Activated CD8-positive, alpha-beta memory T cell treated with anti-CD3 and anti-CD28 coated beads for 36 hours (primary cell): ENCODE results near the gene ADISSP. TPM values are rescaled to one million over a fixed set of nuclear protein-coding genes. Genes with fewer than 3 reads are reported as not detected.

Source experiments
- CTCF ChIA-PET: fragments of 350-600 bp; sonication (Branson Sonifier 250); formaldehyde crosslinking; loops from one replicate; lab custom pipeline; 2021; ENCODE audit warnings: antibody characterized with exemption; lab: Charles Lee
- POLR2A ChIA-PET: fragments of 350-600 bp; sonication (Branson Sonifier 250); formaldehyde crosslinking; loops from one replicate; lab custom pipeline; 2021; ENCODE audit warnings: antibody characterized with exemption; lab: Charles Lee
- total RNA-seq, 2 experiments: library from RNA; stranded (reverse); gene quantifications; one replicate each; pipeline ENCODE4 v1.2.3, GENCODE V29; 2021

ADISSP gene
- total RNA-seq, 2 experiments from 2014 or later, result 72.3 to 72.4 TPM

DNA sequence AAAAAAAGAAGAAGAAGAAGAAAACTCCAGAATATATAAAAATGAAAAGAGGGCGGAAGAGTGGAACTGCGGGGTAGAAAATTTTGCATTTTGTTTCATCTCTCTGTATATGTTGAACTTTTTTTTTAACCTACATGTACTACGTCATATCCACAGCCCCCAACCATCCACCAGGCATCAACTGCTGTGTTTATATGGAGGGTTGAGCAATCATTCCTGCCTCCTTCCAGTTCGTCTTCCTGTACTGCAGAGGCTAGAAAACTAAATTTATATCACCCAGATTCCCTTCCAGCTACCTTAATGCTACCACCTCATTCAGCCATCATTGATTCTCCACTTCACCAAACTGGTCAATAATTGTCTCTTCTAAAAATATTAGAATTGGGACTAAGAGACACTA, 45.6 kb downstream of the ADISSP start:
- ChIA-PET CTCF (no interaction called here), POLR2A (no interaction called here)

DNA sequence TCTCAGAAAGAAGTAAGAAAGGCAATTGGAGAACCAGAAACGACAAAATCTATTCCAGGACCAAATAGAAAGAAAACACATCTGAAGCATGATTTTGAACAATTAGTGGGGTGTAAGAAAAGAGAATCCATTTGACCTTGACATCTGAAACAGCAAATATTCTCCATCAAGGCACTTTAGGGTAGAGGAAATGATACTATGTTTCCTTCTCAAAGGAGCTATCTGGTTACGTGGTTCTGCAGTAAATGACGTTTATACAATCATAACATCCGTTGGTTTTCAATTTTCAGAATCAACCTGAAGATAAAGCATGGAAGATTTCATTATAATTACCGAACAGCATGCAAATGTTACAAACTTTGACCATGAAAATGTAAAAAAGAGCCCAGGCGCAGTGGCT, 46.9 kb downstream of the ADISSP start:
- CTCF ChIA-PET, result no interaction called here
- POLR2A ChIA-PET, result no interaction called here

DNA sequence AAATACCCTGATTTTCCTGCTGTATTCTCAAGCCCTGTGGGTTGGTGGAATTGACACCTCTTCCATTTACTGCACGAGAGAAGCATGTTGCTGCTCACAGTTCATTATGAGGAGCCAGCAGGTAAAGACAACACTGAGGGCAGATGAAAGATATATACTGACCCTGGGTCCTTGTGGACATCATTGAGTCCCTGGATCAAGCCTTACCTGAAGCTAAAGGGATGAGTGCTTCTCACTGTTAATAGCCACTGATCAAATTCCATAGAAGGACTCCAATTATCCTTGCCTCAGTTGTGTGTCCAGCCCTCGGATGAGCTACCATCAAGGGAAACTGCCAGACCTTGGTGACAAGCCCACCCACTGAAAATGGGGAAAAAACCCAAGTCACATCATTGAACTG, 47.5 kb downstream of the ADISSP start:
- ChIA-PET POLR2A (no interaction called here), CTCF (no interaction called here)

DNA sequence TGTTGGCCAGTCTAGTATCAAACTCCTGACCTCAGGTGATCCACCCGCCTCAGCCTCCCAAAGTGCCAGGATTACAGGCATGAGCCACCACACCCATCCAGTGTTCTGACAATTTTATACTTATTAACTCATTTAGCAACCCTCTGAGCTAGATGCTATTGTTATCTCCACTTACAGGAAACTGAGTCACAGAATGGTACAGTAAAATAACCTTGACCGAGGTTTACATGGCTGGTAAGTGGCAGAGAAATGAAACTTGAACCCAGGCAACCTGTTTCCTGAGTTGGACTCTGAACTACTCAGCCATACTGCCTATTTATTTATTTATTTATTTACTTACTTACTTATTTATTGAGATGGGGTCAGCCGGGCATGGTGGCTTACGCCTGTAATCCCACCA, 48.5 kb downstream of the ADISSP start:
- ChIA-PET CTCF (no interaction called here), POLR2A (no interaction called here)

DNA sequence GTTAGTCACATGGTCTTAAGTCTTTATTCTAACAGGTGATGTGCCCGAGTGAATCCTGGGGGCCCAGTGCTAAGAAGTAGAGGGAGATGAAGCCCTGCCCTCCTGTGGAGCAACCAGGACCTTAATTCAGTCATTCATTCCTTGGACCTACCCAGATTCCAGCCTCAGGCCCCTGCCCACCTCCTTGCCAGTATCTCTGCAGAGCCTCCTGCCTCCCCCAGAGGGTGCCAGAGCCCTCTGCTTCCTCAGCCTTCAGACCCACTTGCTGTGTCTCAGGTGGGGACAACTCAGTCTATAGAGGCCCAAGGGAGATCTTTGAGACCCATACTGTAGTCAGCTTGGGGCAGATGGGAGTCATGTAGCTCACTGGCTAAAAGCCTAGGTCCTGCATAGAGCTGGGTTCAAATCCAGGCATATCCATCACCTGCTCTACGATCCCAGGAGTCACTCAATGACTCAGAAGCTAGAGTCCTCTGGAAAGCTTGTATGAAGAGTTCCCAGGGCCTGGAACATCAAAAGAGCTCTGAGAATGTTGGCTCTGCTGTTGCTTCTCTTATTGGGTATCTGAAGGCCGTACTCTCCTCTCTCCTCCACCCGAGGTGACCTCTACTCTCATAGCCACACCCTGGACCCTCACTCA, 51.2 kb downstream of the ADISSP start:
- CTCF ChIA-PET, result interaction anchor here (0.5 to 1.9 kb wide), 2 partner anchors 27 to 40 kb away, joined by 4 to 6 read pairs; no protein-coding TSS in a partner anchor
- POLR2A ChIA-PET, result no interaction called here

DNA sequence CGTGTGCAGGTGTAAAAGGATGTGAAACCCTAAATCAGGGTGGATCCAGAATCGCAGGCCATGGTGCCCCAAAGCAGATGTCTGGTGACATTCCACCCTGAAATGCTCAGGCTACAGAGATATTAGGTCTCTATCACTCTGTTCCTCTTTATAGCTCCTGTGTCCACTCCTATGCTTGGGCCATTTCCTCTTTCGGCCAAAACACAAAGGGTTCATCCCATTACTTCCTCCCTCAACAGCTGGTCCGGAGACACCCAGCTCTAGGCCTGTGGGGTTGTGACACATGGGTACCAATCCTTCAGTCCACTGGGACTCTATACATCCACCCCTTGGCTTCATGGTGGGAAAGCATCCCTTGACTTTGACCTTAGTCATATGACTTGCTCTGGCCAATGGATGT, 53.5 kb downstream of the ADISSP start:
- ChIA-PET POLR2A (no interaction called here), CTCF (interaction anchor here (1.0 to 1.3 kb wide), 2 partner anchors 37 to 141 kb away, joined by 3 to 4 read pairs; no protein-coding TSS in a partner anchor)

DNA sequence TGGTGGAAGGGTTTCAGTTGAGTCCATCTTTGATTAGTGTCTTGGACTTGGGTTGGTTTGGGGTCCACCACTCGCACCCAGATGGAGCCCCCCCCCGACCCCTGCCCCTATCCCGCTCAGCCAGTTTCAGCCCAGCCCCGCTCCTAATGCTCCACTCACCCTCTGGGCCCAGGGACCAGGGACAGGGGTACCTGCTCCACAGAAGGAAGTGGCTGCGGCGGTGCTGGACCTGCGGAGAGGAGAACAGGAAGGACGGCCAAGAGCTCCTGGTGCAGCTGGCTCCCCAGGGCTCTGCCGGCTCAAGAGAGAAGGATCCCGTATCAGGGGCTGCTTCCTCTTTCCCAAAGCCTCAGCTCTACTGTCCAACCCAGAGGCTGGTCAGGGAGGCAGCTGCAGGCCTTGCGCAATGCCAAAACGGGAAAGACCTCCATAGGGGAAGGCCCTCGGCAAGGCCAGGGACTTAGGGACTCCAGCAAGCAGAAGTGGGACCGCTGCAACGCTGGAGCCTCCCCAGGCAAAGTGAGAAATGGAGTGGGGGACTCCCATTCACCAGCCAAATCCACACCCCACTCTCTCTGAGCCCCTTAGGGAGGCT, 55.2 kb downstream of the ADISSP start, which contains the start of gene SIGLEC1:
Gene SIGLEC1, minus strand, starts transcription at position 322 of the 595 bp plus-strand sequence. CDS start 5,472 bp downstream, outside the sequence.
- CTCF ChIA-PET, result interaction anchor here (1.2 to 1.3 kb wide), 2 partner anchors 34 to 36 kb away, joined by 3 to 4 read pairs; no protein-coding TSS in a partner anchor
- POLR2A ChIA-PET, result no interaction called here

DNA sequence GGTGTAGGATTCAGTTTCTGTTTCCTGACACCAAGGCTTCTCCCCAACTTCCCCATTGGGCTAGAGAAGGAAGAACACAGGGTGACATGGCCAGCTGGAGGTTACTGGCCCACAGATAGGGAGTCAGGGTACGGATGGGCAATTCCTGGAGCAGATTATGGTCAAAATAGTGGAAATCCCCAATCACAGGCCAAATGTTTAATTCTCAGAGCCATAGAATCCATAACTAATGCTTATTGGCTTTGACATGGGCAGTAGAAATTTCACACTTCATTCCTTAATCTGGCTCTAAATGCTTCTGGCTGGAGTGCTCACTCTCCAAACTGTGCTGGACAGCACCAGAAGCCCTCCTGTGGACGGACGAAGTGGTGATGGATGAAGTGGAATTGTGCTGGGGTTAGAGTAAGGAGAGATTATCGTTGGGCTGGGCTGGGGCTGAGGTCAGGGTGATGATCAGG, 56.0 kb downstream of the ADISSP start:
- ChIA-PET POLR2A (no interaction called here), CTCF (interaction anchor here (0.7 to 2.4 kb wide), 15 partner anchors 11 to 950 kb away, joined by 3 to 24 read pairs (median 4); partner anchors contain the start of gene SPEF1)

DNA sequence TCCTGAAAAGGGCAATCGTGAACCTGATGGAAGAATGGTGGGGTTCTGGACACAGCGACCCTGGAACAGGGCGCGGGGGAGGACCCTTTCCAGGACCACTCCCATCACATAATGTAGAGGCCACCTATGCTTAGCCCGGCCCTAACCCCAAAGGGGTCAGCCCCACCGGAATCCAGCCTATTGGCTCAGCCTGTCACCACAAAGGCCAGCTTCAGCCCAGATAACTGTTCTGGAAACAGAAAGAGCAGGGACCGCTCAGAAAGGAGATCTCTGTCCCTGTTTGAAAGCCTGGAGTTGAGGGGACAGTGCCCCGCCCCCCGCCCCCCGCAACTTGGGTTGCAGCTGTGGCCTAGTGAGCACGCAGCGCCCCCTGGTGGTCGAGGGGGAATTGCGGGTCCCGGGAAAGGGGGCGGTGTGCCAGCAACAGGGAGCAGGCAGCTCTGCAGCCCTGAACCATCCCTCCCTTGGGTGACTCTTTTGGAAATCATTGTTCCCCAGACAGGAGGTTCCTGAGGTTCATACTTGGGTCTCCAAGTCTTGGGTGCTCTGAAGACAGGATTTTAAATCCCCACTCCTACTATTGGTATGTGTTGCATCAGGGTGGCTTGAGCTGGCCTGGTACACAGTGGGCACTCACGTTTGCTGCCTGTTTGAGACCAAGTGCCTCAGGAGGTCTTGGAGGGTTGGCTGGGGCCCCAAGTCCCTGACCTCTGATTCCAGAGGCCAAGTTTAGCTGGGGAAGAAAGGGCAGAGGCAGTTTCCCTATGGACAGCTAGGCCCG, 56.7 kb downstream of the ADISSP start:
- ChIA-PET POLR2A (no interaction called here), CTCF (interaction anchor here (0.7 to 2.4 kb wide), 16 partner anchors 10 to 950 kb away, joined by 3 to 24 read pairs (median 4); partner anchors contain the start of gene SPEF1)

DNA sequence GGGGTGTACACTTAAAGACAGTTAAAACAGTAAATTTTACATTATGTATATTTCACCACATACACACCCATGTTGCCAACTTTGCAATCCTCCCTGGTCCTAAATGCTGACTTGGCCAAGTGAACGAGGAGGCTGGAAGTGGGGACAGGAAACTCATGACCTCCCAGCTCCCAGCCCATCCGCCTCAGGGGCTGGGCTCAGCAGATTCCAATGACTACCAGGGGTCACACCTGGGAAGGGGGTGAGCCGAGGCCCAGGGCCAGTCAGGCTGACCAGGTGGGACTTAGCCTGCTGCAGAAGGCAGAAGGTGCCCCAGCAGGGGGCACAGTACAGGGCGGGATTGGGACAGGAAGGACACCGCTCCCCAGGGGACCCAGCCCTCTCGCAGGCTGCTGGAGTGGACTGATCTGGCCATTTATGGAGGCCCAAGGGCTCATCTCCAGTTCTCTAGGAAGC, 57.5 kb downstream of the ADISSP start:
- CTCF ChIA-PET, result interaction anchor here (1.2 to 2.4 kb wide), 9 partner anchors 10 to 163 kb away, joined by 3 to 24 read pairs (median 5); no protein-coding TSS in a partner anchor
- POLR2A ChIA-PET, result no interaction called here

DNA sequence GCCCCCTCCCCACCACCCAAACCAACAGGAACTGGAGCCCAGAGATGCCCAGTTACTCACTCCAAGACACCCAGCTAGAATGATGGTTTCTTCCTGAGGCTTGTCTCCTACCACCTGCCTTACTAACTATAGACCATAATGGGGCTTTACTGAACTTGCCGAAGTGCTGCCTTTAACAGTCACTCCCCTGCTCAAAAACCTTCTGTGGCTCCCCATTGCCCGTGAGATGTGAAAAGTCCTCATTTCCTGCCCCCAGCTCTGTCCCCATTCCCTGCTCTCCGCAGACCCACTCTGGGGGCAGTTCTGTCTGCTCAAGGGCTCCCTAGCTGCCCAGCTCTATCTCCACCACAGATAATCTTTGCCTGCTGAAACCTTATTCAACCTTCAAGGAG, 60.0 kb downstream of the ADISSP start:
- ChIA-PET POLR2A (no interaction called here), CTCF (interaction anchor here (1.2 kb wide), 1 partner anchor 377 kb away, joined by 3 read pairs; no protein-coding TSS in a partner anchor)

DNA sequence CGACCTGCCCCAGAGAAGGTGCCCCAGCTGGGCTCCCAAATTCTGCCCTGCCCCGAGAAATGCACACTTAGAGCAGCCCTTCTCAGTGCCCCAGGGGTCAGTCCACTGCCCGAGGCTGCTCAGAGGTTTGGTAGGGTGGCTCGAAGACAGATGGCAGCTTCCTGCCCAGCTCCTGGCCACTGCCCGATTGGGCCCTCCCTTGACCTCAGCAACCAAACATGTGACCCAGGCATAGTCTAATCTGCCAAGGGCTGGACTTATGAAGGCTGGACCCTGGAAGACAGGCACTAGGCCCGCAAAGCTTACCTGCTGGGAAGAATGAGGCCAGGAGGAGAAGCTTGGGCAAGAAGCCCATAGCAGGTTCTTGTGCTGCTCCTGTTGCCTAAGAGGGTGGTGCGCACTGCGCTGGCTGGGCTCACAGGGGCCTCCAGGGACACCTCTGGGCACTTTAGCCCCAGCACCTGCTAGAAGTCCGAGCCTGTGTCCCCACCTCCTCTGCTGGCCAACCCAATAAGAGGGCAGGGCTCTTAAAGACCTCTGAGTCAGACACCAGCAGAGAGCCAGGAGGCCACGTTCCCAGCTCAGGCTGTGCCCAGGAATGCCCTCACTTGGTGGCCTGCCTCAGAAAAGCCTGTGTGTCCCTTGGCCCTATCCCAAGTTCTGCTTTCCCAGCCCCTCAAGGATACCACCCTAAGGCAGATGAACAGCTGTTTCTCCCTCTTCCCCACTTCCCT, 60.6 kb downstream of the ADISSP start:
- CTCF ChIA-PET, result interaction anchor here (1.2 kb wide), 1 partner anchor 378 kb away, joined by 3 read pairs; no protein-coding TSS in a partner anchor
- POLR2A ChIA-PET, result no interaction called here

DNA sequence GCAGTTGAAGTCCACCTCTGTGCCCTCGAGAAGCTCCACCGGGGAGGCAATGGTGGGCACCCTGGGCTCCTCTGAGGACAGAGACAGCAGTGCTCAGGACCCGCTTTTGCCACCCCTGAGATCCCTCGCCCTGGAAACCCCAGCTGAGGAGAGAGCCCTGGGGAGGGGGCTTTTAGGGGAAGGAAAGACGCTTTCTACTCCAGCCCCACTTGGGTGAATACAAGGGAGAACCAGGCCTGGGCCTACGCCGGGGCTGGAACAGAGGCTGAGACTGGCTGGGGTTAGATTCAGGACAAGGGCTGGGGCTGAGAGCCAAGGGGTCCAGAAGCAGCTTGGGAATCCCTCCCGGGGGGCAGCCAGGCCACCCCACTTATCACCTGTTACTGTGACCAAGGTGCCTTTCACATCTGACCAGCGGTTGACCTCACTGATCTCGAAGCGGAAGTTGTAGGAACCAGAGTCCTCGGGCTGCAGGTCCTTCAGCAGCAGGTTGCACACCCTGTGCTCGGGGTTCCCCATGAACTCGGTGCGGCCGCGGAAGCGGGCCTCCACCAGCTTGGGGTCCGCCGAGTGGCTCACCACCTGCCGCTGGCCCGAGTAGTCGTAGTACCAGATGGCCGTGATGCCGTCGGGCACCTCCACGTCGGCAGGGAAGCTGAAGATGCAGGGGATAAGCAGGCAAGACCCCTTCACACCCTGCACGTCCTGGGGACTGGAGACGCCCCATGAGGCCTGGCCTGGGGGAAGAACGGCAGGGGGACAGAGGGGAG, 61.4 kb downstream of the ADISSP start:
- POLR2A ChIA-PET, result no interaction called here
- CTCF ChIA-PET, result no interaction called here

DNA sequence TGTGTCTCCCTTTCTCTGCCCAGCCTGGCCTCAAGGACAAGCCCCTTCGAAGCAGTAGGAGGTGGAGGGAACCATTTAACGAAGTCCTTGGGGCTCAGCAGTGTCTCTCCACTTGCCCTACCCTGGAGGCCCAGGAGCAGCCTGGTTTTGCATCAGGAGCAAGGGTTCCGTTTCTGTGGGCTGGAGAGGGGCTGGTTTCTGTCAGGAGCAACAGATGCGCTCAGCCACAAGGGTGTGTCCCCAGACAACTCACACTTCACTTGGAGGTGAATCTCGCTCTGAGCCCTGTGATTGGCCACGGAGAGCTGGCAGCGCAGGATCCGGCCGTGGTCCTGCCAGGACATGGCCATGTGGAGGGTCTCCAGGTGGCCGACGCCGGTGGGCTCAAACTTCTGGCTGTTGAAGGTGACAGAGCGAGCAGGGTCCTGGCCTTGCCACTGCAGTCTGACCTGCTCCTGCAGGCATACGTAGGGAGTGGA, 62.0 kb downstream of the ADISSP start:
- ChIA-PET POLR2A (no interaction called here), CTCF (no interaction called here)

DNA sequence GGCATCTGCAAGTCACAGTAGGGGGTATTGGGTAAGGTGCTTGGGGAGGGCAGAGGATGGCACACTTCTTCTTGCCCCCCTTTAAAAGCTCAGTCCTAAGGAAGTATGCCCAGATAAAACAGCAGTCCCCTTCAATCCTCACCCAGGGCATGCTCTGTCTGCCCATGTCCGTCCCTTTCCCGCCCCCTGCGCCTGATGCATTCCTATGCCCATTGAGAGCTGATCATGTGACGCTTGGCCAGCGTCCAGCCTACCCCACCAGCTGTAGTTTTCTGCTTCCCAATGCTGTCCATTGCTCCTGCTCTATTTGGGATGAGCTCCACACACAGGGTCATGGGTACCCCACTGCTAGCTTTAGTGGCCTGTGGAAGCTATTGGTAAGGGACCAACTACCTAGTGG, 63.5 kb downstream of the ADISSP start:
- ChIA-PET POLR2A (no interaction called here), CTCF (interaction anchor here (0.9 to 1.2 kb wide), 2 partner anchors 8 to 30 kb away, joined by 3 to 4 read pairs; no protein-coding TSS in a partner anchor)
